SK-N-SH (cell line): ENCODE data around the gene THSD4. TPM values are rescaled to one million over a fixed set of nuclear protein-coding genes. Genes with fewer than 3 reads are reported as not detected.

ENCODE experiments used
- CTCF ChIA-PET: fragments of 300-600, 350-600 bp; formaldehyde crosslinking; extraction: SDS; loops from one replicate; lab custom pipeline; 2021; lab: Yijun Ruan, JAX
- POLR2A ChIA-PET: fragments of 350-600 bp; sonication (Branson Sonifier 250); formaldehyde crosslinking; extraction: SDS; loops from one replicate; lab custom pipeline; 2020; ENCODE audit warnings: antibody characterized with exemption, inconsistent platforms; lab: Yijun Ruan, JAX
- DNase-seq: peaks from one replicate; pipeline ENCODE4 v3.0.0; 2012
- H2AFZ ChIP-seq: fragments of 200-600 bp; sonication (generic); 2 replicates; pipeline ENCODE4 v1.8.1; 2016; ENCODE audit warnings: antibody characterized with exemption, mild to moderate bottlenecking, low read depth
- H3F3A ChIP-seq: fragments of 200-600 bp; sonication (generic); replicated peaks from 2 replicates; pipeline ENCODE3; 2016; ENCODE audit warnings: antibody characterized with exemption, mild to moderate bottlenecking; ENCODE audit not compliant: insufficient read depth
- H3K27ac ChIP-seq, 2 experiments: fragments of 200-500 bp in 1 of 2; fragments of 200-600 bp in 1 of 2; sonication (Bioruptor generic) in 1 of 2; sonication (generic), shearing (Covaris generic) in 1 of 2; 2 replicates each; pipeline versions ENCODE4 v1.5.1 to v1.6.1; 2014 to 2016; ENCODE audit warnings: low read depth in 2 of 2, inconsistent platforms in 1 of 2, low read length in 1 of 2, mild to moderate bottlenecking in 1 of 2, mixed read lengths in 1 of 2
- H3K27me3 ChIP-seq: fragments of 200-600 bp; sonication (generic), shearing (Covaris generic); 2 replicates; pipeline ENCODE4 v1.6.1; 2016; ENCODE audit warnings: mixed run types; ENCODE audit not compliant: insufficient read depth
- H3K36me3 ChIP-seq, 2 experiments: fragments of 200-500 bp in 1 of 2; fragments of 200-600 bp in 1 of 2; sonication (Bioruptor generic) in 1 of 2; sonication (generic) in 1 of 2; replicated peaks in 1 of 2; 2 replicates each; pipeline versions ENCODE3 to v1.5.1; 2014 to 2016; ENCODE audit warnings: low read length in 1 of 2, mild to moderate bottlenecking in 1 of 2; ENCODE audit not compliant: insufficient read depth in 2 of 2, control insufficient read depth in 1 of 2
- H3K4me1 ChIP-seq, 2 experiments: fragments of 200-500 bp in 1 of 2; fragments of 200-600 bp in 1 of 2; sonication (Bioruptor generic) in 1 of 2; sonication (generic), shearing (Covaris generic) in 1 of 2; 2 replicates each; pipeline versions ENCODE4 v1.5.1 to v1.6.1; 2014 to 2016; ENCODE audit warnings: low read depth in 1 of 2, low read length in 1 of 2, mixed run types in 1 of 2; ENCODE audit not compliant: insufficient read depth in 2 of 2, control insufficient read depth in 1 of 2
- H3K4me2 ChIP-seq: fragments of 200-600 bp; sonication (generic), shearing (Covaris generic); 2 replicates; pipeline ENCODE4 v1.6.1; 2017; ENCODE audit warnings: mixed run types
- H3K4me3 ChIP-seq, 2 experiments: fragments of 200-500 bp in 1 of 2; fragments of 200-600 bp in 1 of 2; sonication (Bioruptor generic) in 1 of 2; sonication (generic), shearing (Covaris generic) in 1 of 2; 2 replicates each; pipeline versions ENCODE4 v1.5.1 to v1.8.1; 2014 to 2016; ENCODE audit warnings: low read depth in 2 of 2, inconsistent platforms in 1 of 2, low read length in 1 of 2, mild to moderate bottlenecking in 1 of 2, mixed read lengths in 1 of 2, moderate library complexity in 1 of 2
- H3K79me2 ChIP-seq: fragments of 200-600 bp; sonication (generic); 2 replicates; pipeline ENCODE4 v1.8.1; 2017; ENCODE audit warnings: mild to moderate bottlenecking; ENCODE audit not compliant: insufficient read depth
- H3K9ac ChIP-seq: fragments of 200-600 bp; sonication (generic); 2 replicates; pipeline ENCODE4 v1.6.1; 2017; ENCODE audit warnings: mixed run types
- H3K9me2 ChIP-seq: fragments of 200-600 bp; sonication (generic); 2 replicates; pipeline ENCODE4 v1.6.1; 2017; ENCODE audit warnings: mixed run types
- H3K9me3 ChIP-seq: fragments of 200-600 bp; sonication (generic); 2 replicates; pipeline ENCODE4 v1.6.1; 2017; ENCODE audit warnings: mixed run types, mild to moderate bottlenecking, moderate library complexity
- H4K20me1 ChIP-seq: fragments of 200-600 bp; sonication (generic); 2 replicates; pipeline ENCODE4 v1.6.1; 2017; ENCODE audit warnings: mild to moderate bottlenecking, mixed run types; ENCODE audit not compliant: insufficient read depth
- CHD2 ChIP-seq: fragments of 150-350 bp; IDR thresholded peaks from 2 replicates; pipeline ENCODE4 v1.6.1; 2018; ENCODE audit warnings: low read length; ENCODE audit not compliant: partially characterized antibody
- ELF1 ChIP-seq: IDR thresholded peaks from 2 replicates; pipeline ENCODE4 v1.4.0; 2012
- EP300 ChIP-seq, 2 experiments: IDR thresholded peaks; 2 replicates each; pipeline versions ENCODE4 v1.4.0 to v1.6.1; 2012; ENCODE audit warnings: borderline replicate concordance in 1 of 2, low read depth in 1 of 2, low read length in 1 of 2
- EZH2phosphoT487 ChIP-seq: fragments of 200-600 bp; sonication (generic); IDR thresholded peaks from 2 replicates; pipeline ENCODE4 v1.6.1; 2017; ENCODE audit warnings: low read depth, mixed run types, mild to moderate bottlenecking, antibody characterized with exemption, moderate library complexity, borderline replicate concordance
- FOSL2 ChIP-seq: IDR thresholded peaks from 2 replicates; pipeline ENCODE4 v1.4.0; 2012; ENCODE audit warnings: low read depth, mild to moderate bottlenecking, moderate library complexity, borderline replicate concordance
- FOXJ3 ChIP-seq: sonication (generic); formaldehyde crosslinking; IDR thresholded peaks from 2 replicates; pipeline ENCODE4 v1.5.1; 2020; ENCODE audit warnings: mild to moderate bottlenecking, missing genetic modification reagents
- FOXM1 ChIP-seq: IDR thresholded peaks from 2 replicates; pipeline ENCODE4 v1.4.0; 2012; ENCODE audit warnings: low read depth, mild to moderate bottlenecking
- GABPA ChIP-seq: IDR thresholded peaks from 2 replicates; pipeline ENCODE4 v1.4.0; 2012; ENCODE audit warnings: low read depth, mild to moderate bottlenecking
- GATA2 ChIP-seq: sonication (generic); formaldehyde crosslinking; IDR thresholded peaks from 2 replicates; pipeline ENCODE4 v1.5.0; 2020; ENCODE audit warnings: mild to moderate bottlenecking, missing genetic modification reagents
- MEF2A ChIP-seq: IDR thresholded peaks from 2 replicates; pipeline ENCODE4 v1.4.0; 2012; ENCODE audit warnings: low read depth, borderline replicate concordance
- NFIC ChIP-seq: IDR thresholded peaks from 2 replicates; pipeline ENCODE4 v1.4.0; 2012; ENCODE audit warnings: borderline replicate concordance
- RAD21 ChIP-seq: IDR thresholded peaks from 2 replicates; pipeline ENCODE4 v1.6.1; 2012; ENCODE audit warnings: mild to moderate bottlenecking, low read length
- RXRA ChIP-seq: IDR thresholded peaks from 2 replicates; pipeline ENCODE4 v1.4.0; 2012; ENCODE audit warnings: low read depth, mild to moderate bottlenecking, borderline replicate concordance
- TEAD4 ChIP-seq: IDR thresholded peaks from 2 replicates; pipeline ENCODE4 v1.4.0; 2012; ENCODE audit warnings: mild to moderate bottlenecking, borderline replicate concordance; ENCODE audit not compliant: insufficient read depth
- YY1 ChIP-seq: IDR thresholded peaks from 2 replicates; pipeline ENCODE4 v1.4.0; 2012; ENCODE audit warnings: low read depth, mild to moderate bottlenecking
- WGBS: methylation state at CpG from one replicate; pipeline ENCODE4 v1.1.6; 2017; ENCODE audit warnings: low lambda C conversion rate; 5-methylcytosine and 5-hydroxymethylcytosine counted together
- polyA plus RNA-seq, 3 experiments: library from polyadenylated mRNA; depleted of rRNA; stranded (reverse); fragments of >200 nt; gene quantifications; 2 replicates each; pipeline ENCODE4 v1.2.3, GENCODE V29; 2012
- TF ChIP-seq, protein P1 (sequence below): fragments of 150-350 bp; IDR thresholded peaks from 2 replicates; pipeline ENCODE4 v1.6.1; 2017; ENCODE audit warnings: antibody characterized with exemption, low read length, low read depth, borderline replicate concordance
- TF ChIP-seq, protein P2 (sequence below): IDR thresholded peaks from 2 replicates; pipeline ENCODE4 v1.4.0; 2012; ENCODE audit warnings: low read depth, borderline replicate concordance
- TF ChIP-seq, protein P3 (sequence below): IDR thresholded peaks from 2 replicates; pipeline ENCODE4 v1.4.0; 2012; ENCODE audit warnings: low read depth
- TF ChIP-seq, protein P4 (sequence below): IDR thresholded peaks from 2 replicates; pipeline ENCODE4; 2012
- TF ChIP-seq, protein P5 (sequence below): IDR thresholded peaks from 2 replicates; pipeline ENCODE4 v1.6.1; 2012; ENCODE audit warnings: mild to moderate bottlenecking, low read depth, low read length, moderate library complexity

THSD4 gene
- polyA plus RNA-seq, 1 of the 3 experiments (the other 2 are of a cell fraction), result 79.1 TPM

DNA sequence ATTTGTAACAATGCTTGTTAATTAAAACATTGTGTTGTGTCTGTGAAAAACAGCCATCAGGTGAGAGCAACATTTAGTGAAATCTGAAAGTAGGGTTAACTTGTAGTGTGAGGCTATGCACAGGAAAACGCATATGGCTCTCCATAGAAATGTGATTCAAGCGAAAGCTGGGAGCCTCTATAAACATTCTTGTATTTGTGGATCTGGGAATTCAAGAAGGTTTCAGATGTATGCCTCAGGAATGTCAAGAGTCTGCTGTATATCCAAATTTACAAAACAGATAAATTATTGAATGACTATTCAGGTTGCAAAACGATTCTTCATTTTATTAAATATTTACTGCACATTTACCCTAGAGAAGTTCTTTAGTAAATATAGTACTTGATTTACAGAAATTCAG, 166.0 kb downstream of the THSD4 start:
- Histone ChIP-seq H3K4me2 (no peak overlapping the region), H3K4me1 (peaks cover 6 to 29% of the 10 kb centered on the region in 2 experiments; a peak in 3 of 4 replicates), H2AFZ (no peak overlapping the region), H4K20me1 (no peaks in the 10 kb centered on the region), H3K9me3 (no peaks in the 10 kb centered on the region), H3F3A (peaks cover 38% of the 10 kb centered on the region), H3K36me3 (no peaks in the 10 kb centered on the region), H3K27me3 (no peaks in the 10 kb centered on the region), H3K9me2 (no peaks in the 10 kb centered on the region), H3K27ac (peak overlapping the region in 1 of 2 experiments; percentile 8; a peak in 1 of 4 replicates), H3K9ac (no peak overlapping the region), H3K79me2 (no peaks in the 10 kb centered on the region), H3K4me3 (no peak overlapping the region)
- WGBS, result 77% methylated on average over 3 of the region's 3 CpGs
- ChIA-PET POLR2A (no interaction called here), CTCF (no interaction called here)
- DNase-seq, result no peak
- no peak for TF ChIP-seq RXRA
- TF ChIP-seq TEAD4, result no peak
- no peak for TF ChIP-seq GATA2
- TF ChIP-seq ELF1, result no peak
- TF ChIP-seq NFIC, result no peak
- no peak for TF ChIP-seq RAD21
- no peak for TF ChIP-seq MEF2A
- TF ChIP-seq, protein P1, sequence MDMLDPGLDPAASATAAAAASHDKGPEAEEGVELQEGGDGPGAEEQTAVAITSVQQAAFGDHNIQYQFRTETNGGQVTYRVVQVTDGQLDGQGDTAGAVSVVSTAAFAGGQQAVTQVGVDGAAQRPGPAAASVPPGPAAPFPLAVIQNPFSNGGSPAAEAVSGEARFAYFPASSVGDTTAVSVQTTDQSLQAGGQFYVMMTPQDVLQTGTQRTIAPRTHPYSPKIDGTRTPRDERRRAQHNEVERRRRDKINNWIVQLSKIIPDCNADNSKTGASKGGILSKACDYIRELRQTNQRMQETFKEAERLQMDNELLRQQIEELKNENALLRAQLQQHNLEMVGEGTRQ, result no peak
- TF ChIP-seq, protein P2, sequence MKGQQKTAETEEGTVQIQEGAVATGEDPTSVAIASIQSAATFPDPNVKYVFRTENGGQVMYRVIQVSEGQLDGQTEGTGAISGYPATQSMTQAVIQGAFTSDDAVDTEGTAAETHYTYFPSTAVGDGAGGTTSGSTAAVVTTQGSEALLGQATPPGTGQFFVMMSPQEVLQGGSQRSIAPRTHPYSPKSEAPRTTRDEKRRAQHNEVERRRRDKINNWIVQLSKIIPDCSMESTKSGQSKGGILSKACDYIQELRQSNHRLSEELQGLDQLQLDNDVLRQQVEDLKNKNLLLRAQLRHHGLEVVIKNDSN, result no peak
- TF ChIP-seq, protein P3, sequence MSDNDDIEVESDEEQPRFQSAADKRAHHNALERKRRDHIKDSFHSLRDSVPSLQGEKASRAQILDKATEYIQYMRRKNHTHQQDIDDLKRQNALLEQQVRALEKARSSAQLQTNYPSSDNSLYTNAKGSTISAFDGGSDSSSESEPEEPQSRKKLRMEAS, result no peak
- no peak for TF ChIP-seq CHD2
- no peak for TF ChIP-seq EZH2phosphoT487
- TF ChIP-seq FOSL2, result no peak
- no peak for TF ChIP-seq FOXM1
- TF ChIP-seq, protein P4, sequence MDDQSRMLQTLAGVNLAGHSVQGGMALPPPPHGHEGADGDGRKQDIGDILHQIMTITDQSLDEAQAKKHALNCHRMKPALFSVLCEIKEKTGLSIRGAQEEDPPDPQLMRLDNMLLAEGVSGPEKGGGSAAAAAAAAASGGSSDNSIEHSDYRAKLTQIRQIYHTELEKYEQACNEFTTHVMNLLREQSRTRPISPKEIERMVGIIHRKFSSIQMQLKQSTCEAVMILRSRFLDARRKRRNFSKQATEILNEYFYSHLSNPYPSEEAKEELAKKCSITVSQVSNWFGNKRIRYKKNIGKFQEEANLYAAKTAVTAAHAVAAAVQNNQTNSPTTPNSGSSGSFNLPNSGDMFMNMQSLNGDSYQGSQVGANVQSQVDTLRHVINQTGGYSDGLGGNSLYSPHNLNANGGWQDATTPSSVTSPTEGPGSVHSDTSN, result no peak
- TF ChIP-seq, protein P5, sequence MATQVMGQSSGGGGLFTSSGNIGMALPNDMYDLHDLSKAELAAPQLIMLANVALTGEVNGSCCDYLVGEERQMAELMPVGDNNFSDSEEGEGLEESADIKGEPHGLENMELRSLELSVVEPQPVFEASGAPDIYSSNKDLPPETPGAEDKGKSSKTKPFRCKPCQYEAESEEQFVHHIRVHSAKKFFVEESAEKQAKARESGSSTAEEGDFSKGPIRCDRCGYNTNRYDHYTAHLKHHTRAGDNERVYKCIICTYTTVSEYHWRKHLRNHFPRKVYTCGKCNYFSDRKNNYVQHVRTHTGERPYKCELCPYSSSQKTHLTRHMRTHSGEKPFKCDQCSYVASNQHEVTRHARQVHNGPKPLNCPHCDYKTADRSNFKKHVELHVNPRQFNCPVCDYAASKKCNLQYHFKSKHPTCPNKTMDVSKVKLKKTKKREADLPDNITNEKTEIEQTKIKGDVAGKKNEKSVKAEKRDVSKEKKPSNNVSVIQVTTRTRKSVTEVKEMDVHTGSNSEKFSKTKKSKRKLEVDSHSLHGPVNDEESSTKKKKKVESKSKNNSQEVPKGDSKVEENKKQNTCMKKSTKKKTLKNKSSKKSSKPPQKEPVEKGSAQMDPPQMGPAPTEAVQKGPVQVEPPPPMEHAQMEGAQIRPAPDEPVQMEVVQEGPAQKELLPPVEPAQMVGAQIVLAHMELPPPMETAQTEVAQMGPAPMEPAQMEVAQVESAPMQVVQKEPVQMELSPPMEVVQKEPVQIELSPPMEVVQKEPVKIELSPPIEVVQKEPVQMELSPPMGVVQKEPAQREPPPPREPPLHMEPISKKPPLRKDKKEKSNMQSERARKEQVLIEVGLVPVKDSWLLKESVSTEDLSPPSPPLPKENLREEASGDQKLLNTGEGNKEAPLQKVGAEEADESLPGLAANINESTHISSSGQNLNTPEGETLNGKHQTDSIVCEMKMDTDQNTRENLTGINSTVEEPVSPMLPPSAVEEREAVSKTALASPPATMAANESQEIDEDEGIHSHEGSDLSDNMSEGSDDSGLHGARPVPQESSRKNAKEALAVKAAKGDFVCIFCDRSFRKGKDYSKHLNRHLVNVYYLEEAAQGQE, result no peak
- TF ChIP-seq GABPA, result no peak
- TF ChIP-seq FOXJ3 (CRISPR knock-in tag), result no peak
- no peak for TF ChIP-seq YY1
- no peak for TF ChIP-seq EP300 (IDR thresholded peaks at IDR 0.05; ENCODE audit: borderline replicate concordance in 1 of 2, low read depth in 1 of 2, low read length in 1 of 2)
